SK-N-SH (cell line): ENCODE measurements around the gene NHSL1. TPM values are rescaled to one million over a fixed set of nuclear protein-coding genes. Genes with fewer than 3 reads are reported as not detected.

Experiments
- CTCF ChIA-PET: fragments of 300-600, 350-600 bp; formaldehyde crosslinking; extraction: SDS; loops from one replicate; lab custom pipeline; 2021; lab: Yijun Ruan, JAX
- POLR2A ChIA-PET: fragments of 350-600 bp; sonication (Branson Sonifier 250); formaldehyde crosslinking; extraction: SDS; loops from one replicate; lab custom pipeline; 2020; ENCODE audit warnings: antibody characterized with exemption, inconsistent platforms; lab: Yijun Ruan, JAX
- DNase-seq: peaks from one replicate; pipeline ENCODE4 v3.0.0; 2012
- H2AFZ ChIP-seq: fragments of 200-600 bp; sonication (generic); 2 replicates; pipeline ENCODE4 v1.8.1; 2016; ENCODE audit warnings: antibody characterized with exemption, mild to moderate bottlenecking, low read depth
- H3F3A ChIP-seq: fragments of 200-600 bp; sonication (generic); replicated peaks from 2 replicates; pipeline ENCODE3; 2016; ENCODE audit warnings: antibody characterized with exemption, mild to moderate bottlenecking; ENCODE audit not compliant: insufficient read depth
- H3K27ac ChIP-seq, 2 experiments: fragments of 200-500 bp in 1 of 2; fragments of 200-600 bp in 1 of 2; sonication (Bioruptor generic) in 1 of 2; sonication (generic), shearing (Covaris generic) in 1 of 2; 2 replicates each; pipeline versions ENCODE4 v1.5.1 to v1.6.1; 2014 to 2016; ENCODE audit warnings: low read depth in 2 of 2, inconsistent platforms in 1 of 2, low read length in 1 of 2, mild to moderate bottlenecking in 1 of 2, mixed read lengths in 1 of 2
- H3K27me3 ChIP-seq: fragments of 200-600 bp; sonication (generic), shearing (Covaris generic); 2 replicates; pipeline ENCODE4 v1.6.1; 2016; ENCODE audit warnings: mixed run types; ENCODE audit not compliant: insufficient read depth
- H3K36me3 ChIP-seq, 2 experiments: fragments of 200-500 bp in 1 of 2; fragments of 200-600 bp in 1 of 2; sonication (Bioruptor generic) in 1 of 2; sonication (generic) in 1 of 2; replicated peaks in 1 of 2; 2 replicates each; pipeline versions ENCODE3 to v1.5.1; 2014 to 2016; ENCODE audit warnings: low read length in 1 of 2, mild to moderate bottlenecking in 1 of 2; ENCODE audit not compliant: insufficient read depth in 2 of 2, control insufficient read depth in 1 of 2
- H3K4me1 ChIP-seq, 2 experiments: fragments of 200-500 bp in 1 of 2; fragments of 200-600 bp in 1 of 2; sonication (Bioruptor generic) in 1 of 2; sonication (generic), shearing (Covaris generic) in 1 of 2; 2 replicates each; pipeline versions ENCODE4 v1.5.1 to v1.6.1; 2014 to 2016; ENCODE audit warnings: low read depth in 1 of 2, low read length in 1 of 2, mixed run types in 1 of 2; ENCODE audit not compliant: insufficient read depth in 2 of 2, control insufficient read depth in 1 of 2
- H3K4me2 ChIP-seq: fragments of 200-600 bp; sonication (generic), shearing (Covaris generic); 2 replicates; pipeline ENCODE4 v1.6.1; 2017; ENCODE audit warnings: mixed run types
- H3K4me3 ChIP-seq, 2 experiments: fragments of 200-500 bp in 1 of 2; fragments of 200-600 bp in 1 of 2; sonication (Bioruptor generic) in 1 of 2; sonication (generic), shearing (Covaris generic) in 1 of 2; 2 replicates each; pipeline versions ENCODE4 v1.5.1 to v1.8.1; 2014 to 2016; ENCODE audit warnings: low read depth in 2 of 2, inconsistent platforms in 1 of 2, low read length in 1 of 2, mild to moderate bottlenecking in 1 of 2, mixed read lengths in 1 of 2, moderate library complexity in 1 of 2
- H3K79me2 ChIP-seq: fragments of 200-600 bp; sonication (generic); 2 replicates; pipeline ENCODE4 v1.8.1; 2017; ENCODE audit warnings: mild to moderate bottlenecking; ENCODE audit not compliant: insufficient read depth
- H3K9ac ChIP-seq: fragments of 200-600 bp; sonication (generic); 2 replicates; pipeline ENCODE4 v1.6.1; 2017; ENCODE audit warnings: mixed run types
- H3K9me2 ChIP-seq: fragments of 200-600 bp; sonication (generic); 2 replicates; pipeline ENCODE4 v1.6.1; 2017; ENCODE audit warnings: mixed run types
- H3K9me3 ChIP-seq: fragments of 200-600 bp; sonication (generic); 2 replicates; pipeline ENCODE4 v1.6.1; 2017; ENCODE audit warnings: mixed run types, mild to moderate bottlenecking, moderate library complexity
- H4K20me1 ChIP-seq: fragments of 200-600 bp; sonication (generic); 2 replicates; pipeline ENCODE4 v1.6.1; 2017; ENCODE audit warnings: mild to moderate bottlenecking, mixed run types; ENCODE audit not compliant: insufficient read depth
- ELF1 ChIP-seq: IDR thresholded peaks from 2 replicates; pipeline ENCODE4 v1.4.0; 2012
- GABPA ChIP-seq: IDR thresholded peaks from 2 replicates; pipeline ENCODE4 v1.4.0; 2012; ENCODE audit warnings: low read depth, mild to moderate bottlenecking
- IRF3 ChIP-seq: fragments of 150-350 bp; IDR thresholded peaks from 2 replicates; pipeline ENCODE4 v1.6.1; 2016; ENCODE audit warnings: mild to moderate bottlenecking, low read depth, low read length
- JUND ChIP-seq: IDR thresholded peaks from 2 replicates; pipeline ENCODE4 v1.4.0; 2012
- MXI1 ChIP-seq: IDR thresholded peaks from 2 replicates; pipeline ENCODE4 v1.6.1; 2012; ENCODE audit warnings: mild to moderate bottlenecking, low read depth, low read length, improper control_type of control experiment
- NRF1 ChIP-seq: IDR thresholded peaks from 2 replicates; pipeline ENCODE4 v1.6.1; 2012; ENCODE audit warnings: low read depth, mild to moderate bottlenecking, low read length
- PBX3 ChIP-seq: IDR thresholded peaks from 2 replicates; pipeline ENCODE4; 2012
- POLR2AphosphoS5 ChIP-seq: IDR thresholded peaks from 2 replicates; pipeline ENCODE4 v1.6.1; 2012; ENCODE audit warnings: low read depth, low read length
- RAD21 ChIP-seq: IDR thresholded peaks from 2 replicates; pipeline ENCODE4 v1.6.1; 2012; ENCODE audit warnings: mild to moderate bottlenecking, low read length
- RCOR1 ChIP-seq: fragments of 150-350 bp; IDR thresholded peaks from 2 replicates; pipeline ENCODE4 v1.6.1; 2017; ENCODE audit warnings: antibody characterized with exemption, low read length
- REST ChIP-seq: IDR thresholded peaks from 2 replicates; pipeline ENCODE4 v1.6.1; 2012; ENCODE audit warnings: mild to moderate bottlenecking, low read depth, low read length, moderate library complexity
- RXRA ChIP-seq: IDR thresholded peaks from 2 replicates; pipeline ENCODE4 v1.4.0; 2012; ENCODE audit warnings: low read depth, mild to moderate bottlenecking, borderline replicate concordance
- TCF12 ChIP-seq: IDR thresholded peaks from 2 replicates; pipeline ENCODE4 v1.4.0; 2012
- TEAD4 ChIP-seq: IDR thresholded peaks from 2 replicates; pipeline ENCODE4 v1.4.0; 2012; ENCODE audit warnings: mild to moderate bottlenecking, borderline replicate concordance; ENCODE audit not compliant: insufficient read depth
- USF1 ChIP-seq: IDR thresholded peaks from 2 replicates; pipeline ENCODE4 v1.4.0; 2012; ENCODE audit warnings: low read depth, borderline replicate concordance
- polyA plus RNA-seq, 3 experiments: library from polyadenylated mRNA; depleted of rRNA; stranded (reverse); fragments of >200 nt; gene quantifications; 2 replicates each; pipeline ENCODE4 v1.2.3, GENCODE V29; 2012
- small RNA-seq, 7 experiments: library from RNA; depleted of rRNA; stranded (forward); fragments of <200 nt; gene quantifications; one replicate each; pipeline ENCODE3, GENCODE V24; 2012

Gene NHSL1
- polyA plus RNA-seq, 1 of the 3 experiments (the other 2 are of a cell fraction) = under 0.01 TPM

- Histone ChIP-seq H3F3A (no peaks in the 10 kb centered on the region), H3K9ac (no peak overlapping the region), H3K9me3 (no peaks in the 10 kb centered on the region), H2AFZ (no peak overlapping the region), H3K27ac (no peak overlapping the region; a peak in 1 of 4 replicates), H4K20me1 (no peaks in the 10 kb centered on the region), H3K79me2 (no peaks in the 10 kb centered on the region), H3K4me3 (no peak overlapping the region), H3K36me3 (no peaks in the 10 kb centered on the region), H3K4me2 (no peak overlapping the region), H3K4me1 (peaks cover 0 to 2% of the 10 kb centered on the region in 2 experiments; a peak in 1 of 4 replicates), H3K9me2 (no peaks in the 10 kb centered on the region), H3K27me3 (no peaks in the 10 kb centered on the region)
- no peak for TF ChIP-seq RCOR1
- no peak for TF ChIP-seq GABPA
- TF ChIP-seq USF1 = no peak
- no peak for TF ChIP-seq PBX3
- no peak for TF ChIP-seq MXI1
- TF ChIP-seq JUND = no peak
- TF ChIP-seq RAD21 = no peak
- TF ChIP-seq TCF12 = no peak
- no peak for TF ChIP-seq TEAD4
- TF ChIP-seq IRF3 = no peak
- no peak for TF ChIP-seq ELF1
- no peak for TF ChIP-seq NRF1
- TF ChIP-seq POLR2AphosphoS5 = no peak
- TF ChIP-seq RXRA = no peak
- TF ChIP-seq REST = no peak
- CTCF ChIA-PET = interaction anchor here (0.7 to 1.9 kb wide), 4 partner anchors 10 to 693 kb away, joined by 3 to 7 read pairs (median 4); partner anchors contain the start of gene HEBP2
- POLR2A ChIA-PET = no interaction called here
- DNase-seq = no peak
Observed at GRCh38 chr6:138372711-138373463, 126.4 kb downstream of the NHSL1 start.

Small RNAs within 50 kb of the gene (small RNA-seq; reads per million reads assigned to genes)
- gene AL031003.1 = 0 reads per million in 7 experiments
- 0 to 0.20 (median 0) reads per million in 7 experiments for gene AL391669.1
- 0 reads per million in 7 experiments for gene MIR3145

Other genes starting within 250 kb of the NHSL1 start
- gene SMIM28, start 121.6 kb downstream of the NHSL1 start, polyA plus RNA-seq (2012; rRNA removed) = not detected in 2 replicates
- gene HEBP2, start 95.3 kb downstream of the NHSL1 start, polyA plus RNA-seq (2012; rRNA removed) = 4.8 and 7.6 TPM in 2 replicates